Right hindlimb (tissue), 1 donor: ENCODE measurements around the gene SLC49A3.
"Not testable (repeated sequence)": the region's sequence is repeated elsewhere in the genome, so short reads cannot be mapped to it uniquely, and the experiment has no call there.

Source experiments
- DNase-seq: peaks from one replicate; pipeline ENCODE4 v3.0.0-alpha.2; 2018

Gene SLC49A3

DNA sequence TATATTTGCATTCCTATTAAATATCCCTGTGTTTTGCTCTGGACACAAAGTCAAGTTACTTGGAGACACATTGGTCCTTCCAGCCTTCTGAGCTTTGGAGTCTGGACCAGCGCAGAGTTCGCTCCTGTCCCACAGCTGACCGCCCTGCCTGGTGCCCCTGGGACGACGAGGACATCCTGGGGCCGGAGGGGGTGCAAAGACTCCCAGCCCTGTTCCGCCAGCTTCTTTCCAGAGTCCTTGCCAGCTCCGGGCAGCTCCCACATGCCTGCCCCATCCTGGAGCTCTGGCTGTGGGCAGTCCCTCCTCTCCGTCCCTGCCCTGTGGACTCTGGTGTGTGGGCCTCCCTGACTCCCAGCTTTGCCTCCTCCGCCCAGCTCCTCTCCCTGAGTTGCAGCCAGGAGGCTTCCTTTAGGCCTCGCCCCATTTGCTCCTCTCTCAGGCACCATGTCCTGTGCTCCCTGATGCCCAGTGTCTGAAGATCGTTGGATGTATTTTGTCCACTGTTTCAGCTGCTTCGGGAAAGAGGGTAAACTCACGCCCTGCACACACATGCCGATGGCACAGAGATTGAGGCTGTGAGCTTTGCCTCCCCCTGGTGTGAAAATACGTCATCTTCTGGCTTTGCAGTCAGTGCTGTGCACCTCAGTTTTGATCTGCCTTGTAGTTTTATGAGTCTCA is 11.8 kb upstream of the SLC49A3 start:
- DNase-seq, result no peak

GRCh38 chr4:699816-700580 is 11.0 kb upstream of the SLC49A3 start:
- DNase-seq, result no peak

DNA sequence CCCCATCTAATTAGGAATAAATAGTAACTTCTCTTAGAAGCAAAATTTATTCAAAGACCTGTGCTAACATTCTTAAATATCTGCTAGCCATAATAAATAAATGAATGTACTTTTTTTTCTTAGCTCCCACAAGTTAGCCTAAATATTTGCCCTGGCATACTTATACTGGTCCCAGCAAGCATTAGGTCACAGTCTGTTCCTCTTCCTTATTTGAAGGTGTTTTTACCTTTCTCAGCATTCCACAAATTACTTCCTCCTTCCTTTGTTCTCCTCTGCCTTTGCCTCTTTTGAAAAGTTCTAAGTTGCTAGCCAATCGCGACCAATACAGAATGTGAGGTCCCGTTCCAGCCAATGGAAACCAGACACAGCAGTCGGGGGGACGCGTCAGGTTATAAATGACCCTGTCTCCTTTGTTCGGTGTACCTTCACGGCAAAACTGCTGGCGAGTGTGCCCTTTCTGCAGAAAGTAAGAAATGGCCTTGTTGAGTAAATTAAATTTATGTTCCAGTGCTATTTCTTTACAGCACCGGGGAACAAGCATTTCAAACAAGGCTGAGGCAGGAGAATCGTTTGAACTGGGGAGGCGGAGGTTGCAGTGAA is 5.5 kb upstream of the SLC49A3 start:
- DNase-seq, result not testable (repeated sequence)

GRCh38 chr4:692771-693554 is 4.0 kb upstream of the SLC49A3 start:
- no peak for DNase-seq

GRCh38 chr4:689723-690122 is 772 bp upstream of the SLC49A3 start:
- DNase-seq, result no peak

DNA sequence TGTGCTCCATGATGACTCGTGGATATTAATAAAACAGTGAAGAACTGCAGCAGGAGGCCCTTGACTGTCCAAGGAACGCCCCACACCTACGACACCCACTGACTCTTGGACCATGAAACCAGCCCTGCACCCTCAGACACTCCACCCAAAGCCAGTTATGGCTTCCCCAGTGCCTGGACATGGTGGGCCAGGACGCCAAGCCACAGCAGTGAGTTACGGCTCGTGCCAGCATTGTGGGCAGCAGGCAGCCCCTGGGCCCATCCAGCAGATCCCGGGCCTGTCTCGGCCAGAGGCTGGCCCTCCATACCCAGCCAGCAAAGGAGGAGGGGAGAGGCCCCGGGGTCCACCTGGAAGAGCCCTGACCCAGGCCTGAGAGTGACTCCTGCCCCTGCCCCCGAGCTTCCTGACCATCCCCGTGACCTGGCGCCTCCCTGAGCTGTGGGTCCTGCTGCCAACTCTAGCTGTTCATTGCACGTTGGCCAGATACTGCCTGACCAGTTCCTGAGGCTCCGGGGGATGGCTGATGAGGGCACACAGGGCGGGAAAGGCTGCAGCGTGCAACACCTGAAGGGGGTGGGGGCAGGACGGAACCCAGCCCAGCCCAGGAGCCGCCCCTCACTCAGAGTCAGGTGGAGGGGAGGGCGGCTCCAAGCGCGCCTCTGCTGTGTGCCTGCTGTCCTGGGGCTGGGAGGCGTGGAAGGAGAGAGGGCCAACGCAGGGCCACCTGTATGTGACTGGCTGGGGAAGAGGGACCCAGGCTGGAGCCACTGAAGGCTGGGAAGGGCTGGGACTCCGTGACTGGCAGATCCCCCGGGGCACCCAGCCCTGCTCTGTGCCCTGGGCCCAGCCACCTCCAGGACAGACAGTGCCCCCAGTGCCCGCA is 739 bp downstream of the SLC49A3 start:
- no peak for DNase-seq

- DNase-seq, result peak; percentile 57
These were observed 1.6 kb downstream of the SLC49A3 start for GRCh38 chr4:687048-687970.

- no peak for DNase-seq
These were observed 2.4 kb downstream of the SLC49A3 start for GRCh38 chr4:686413-687040.

DNA sequence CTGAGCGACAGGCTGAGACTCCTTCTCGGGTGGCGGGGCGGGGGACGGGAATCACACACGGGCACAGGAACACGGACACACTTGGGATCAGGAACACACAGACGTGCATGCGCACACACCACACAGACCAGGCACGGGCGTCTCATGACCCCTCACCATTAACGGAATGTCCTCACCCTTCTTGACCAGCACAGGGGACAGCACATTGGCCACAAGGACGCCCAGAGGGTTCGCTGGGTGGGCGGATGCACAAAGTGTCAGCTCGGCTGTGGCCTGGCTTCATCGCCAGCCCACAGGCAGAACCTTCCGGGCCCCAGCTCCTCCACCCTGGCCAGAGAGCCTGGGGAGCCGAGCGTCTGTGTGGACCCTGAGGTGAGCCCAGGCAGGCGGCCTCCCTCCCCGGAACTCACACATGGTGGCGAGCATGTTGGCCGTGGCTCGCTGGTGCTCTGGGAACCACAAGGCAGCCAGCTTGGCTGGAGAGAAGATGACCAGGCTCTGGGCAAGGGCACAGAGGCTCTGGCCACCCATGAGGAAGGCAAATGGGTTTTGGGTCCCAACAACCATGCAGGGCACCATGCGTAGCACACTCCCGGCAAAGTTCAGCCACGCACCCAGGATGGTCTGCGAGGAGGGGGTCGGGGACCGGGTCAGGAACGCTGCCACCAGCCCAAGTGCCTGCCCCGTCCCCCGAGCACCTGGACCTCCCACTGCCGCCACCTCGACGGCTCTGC is 3.1 kb downstream of the SLC49A3 start:
- DNase-seq, result no peak

DNA sequence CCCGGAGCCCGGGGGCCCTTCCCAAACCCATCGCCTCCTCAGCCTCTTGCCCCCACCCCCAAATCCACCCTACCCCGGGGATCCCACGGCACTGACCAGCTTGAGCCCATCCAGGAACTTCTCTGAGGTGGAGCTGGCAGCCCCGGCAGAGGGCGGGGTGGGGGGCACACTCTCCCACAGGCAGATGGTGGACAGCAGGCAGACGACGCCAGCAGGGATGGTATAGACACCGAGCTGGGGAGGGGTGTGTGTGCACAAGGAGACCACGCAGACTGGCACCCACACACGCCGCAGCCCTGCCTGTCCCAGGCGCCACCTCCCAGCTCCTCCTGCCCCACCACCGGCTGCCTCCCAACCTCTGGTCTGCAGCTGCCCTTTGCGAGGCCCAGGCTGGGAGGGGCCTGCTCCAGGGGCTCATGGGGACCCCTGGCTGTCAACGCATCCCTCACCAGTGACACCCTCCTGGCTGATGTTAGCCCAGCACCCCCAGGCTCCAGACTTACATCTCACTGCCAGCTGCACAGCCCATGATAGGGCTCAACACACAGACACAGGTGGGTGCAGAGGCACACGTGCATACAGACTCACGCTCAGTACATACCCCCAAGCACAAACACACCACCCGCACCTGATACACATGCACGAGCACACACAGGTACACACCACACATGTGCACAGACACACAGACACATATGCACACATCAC is 4.2 kb downstream of the SLC49A3 start:
- DNase-seq, result no peak

- DNase-seq, result peak; percentile 76
These were observed 4.8 kb downstream of the SLC49A3 start for GRCh38 chr4:683982-684622.

GRCh38 chr4:683247-683897 is 5.6 kb downstream of the SLC49A3 start:
- DNase-seq, result no peak

DNA sequence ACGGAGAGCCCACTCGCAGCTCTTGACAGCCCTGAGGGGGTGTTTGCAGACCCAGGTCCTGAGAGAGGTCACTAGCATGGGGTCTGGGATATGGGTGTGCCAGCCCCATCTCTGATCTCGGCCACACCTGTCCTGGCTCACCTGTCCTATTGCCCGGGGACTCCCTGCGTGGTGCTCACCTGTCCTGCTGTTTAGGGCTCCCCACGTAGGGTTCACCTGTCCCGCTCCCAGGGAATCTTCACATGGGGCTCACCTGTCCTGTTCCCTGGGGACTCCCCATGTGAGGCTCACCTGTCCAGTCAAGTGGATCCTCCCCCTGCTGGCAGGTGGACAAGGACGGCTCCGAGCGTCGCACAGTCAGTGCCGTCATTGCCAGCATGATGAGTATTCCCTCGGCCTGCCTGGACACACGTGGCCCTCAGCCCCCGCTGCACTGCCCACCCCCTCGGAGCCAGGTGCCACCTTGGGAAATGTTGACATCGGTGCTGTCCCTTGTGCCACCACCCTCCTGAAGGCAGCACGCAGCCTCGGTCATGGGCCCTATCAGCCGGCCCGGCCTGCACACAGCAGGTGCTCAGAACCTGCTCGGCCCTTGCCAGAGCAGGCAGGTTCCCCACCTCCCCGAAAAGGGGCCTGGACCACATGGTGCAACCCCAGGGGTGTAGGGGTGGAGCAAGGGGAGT is 6.3 kb downstream of the SLC49A3 start:
- DNase-seq, result no peak

DNA sequence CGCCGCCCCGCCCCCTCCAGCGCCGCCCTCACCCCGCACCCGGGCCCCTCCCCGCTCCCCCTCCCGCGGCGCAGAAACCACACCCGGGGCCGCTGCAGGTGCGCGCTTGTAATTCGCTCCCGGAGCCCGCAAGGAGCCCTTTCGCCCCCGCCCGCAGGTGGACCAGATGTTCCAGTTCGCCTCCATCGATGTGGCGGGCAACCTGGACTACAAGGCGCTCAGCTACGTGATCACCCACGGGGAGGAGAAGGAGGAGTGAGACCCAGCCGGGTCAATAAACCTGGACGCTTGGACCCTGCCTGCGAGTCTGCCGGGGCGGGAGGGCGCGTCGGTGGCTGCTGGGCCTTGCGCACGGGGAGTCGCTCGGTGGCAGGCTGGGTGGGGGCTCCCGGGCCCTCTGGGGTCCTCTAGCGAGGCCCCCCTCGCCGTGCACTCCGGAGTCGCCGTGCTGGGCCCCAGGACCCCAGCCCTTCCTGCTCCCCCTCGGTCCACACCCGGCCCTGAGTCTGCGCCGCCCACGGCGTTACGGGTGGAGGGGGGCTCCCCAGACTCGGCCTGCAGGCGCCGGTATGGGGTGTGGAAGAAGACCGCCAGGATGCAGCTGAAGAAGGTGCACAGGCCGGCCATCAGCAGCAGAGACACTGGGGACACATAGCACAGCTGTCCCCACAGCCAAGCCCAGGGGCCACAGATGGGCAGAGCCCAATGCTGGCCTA is 7.1 kb downstream of the SLC49A3 start:
- no peak for DNase-seq

GRCh38 chr4:680928-681645 is 7.9 kb downstream of the SLC49A3 start:
- DNase-seq, result peak; percentile 81

- DNase-seq, result no peak
These were observed 8.4 kb downstream of the SLC49A3 start for GRCh38 chr4:680551-680927.
